NCI-H345 (cell line): Measurements from ENCODE around the gene CYP24A1.
"Not testable (repeated sequence)": the region's sequence is repeated elsewhere in the genome, so short reads cannot be mapped to it uniquely, and the experiment has no call there.

Source experiments
- DNase-seq: peaks from one replicate; lab custom pipeline; 2025; lab: John Stamatoyannopoulos, UW

Gene CYP24A1

GRCh38 chr20:54133434-54134427 lies 40.1 kb downstream of the CYP24A1 start:
- DNase-seq, result no peak

DNA sequence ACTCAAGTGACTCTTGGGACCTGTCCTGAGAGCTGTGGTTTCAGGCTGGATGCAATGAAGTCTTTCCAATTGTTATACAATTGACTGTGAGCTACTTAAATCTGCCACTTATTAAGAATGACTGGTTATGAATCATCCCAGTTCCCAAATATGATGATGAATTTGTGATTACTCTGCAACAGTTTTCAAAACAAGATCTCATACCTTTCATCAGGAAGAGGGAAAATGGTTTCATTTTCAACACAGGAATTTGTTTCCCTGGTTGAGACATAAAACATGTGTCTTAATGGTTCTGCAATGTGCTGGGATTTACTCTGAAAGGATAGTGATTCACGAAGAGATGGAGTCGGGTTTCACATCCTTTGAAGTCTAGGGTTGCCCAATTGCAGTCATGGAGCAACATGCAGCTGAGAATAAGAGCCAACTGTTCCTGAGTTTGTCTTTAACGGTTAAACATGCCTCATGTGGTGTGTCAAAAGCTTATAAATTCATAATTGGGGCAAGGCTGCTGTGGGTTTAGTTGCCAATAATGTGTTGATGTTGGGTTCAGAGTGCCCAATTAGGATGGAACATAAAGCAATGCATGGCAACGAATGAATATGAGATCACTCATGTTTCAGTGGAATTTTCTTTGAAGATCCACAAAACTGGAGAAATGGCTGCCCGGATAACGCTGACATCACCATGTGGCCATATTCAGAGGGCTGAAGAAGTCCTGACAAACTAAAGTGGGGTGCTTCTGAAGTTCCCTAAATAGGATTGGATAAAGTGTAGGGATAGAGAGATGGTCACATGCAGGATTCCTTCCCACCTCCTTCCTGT lies 41.0 kb downstream of the CYP24A1 start:
- DNase-seq, result no peak

- no peak for DNase-seq
These were observed 41.8 kb downstream of the CYP24A1 start for GRCh38 chr20:54131675-54132611.

GRCh38 chr20:54131125-54131524 lies 42.7 kb downstream of the CYP24A1 start:
- DNase-seq, result not testable (repeated sequence)

GRCh38 chr20:54129350-54129749 lies 44.4 kb downstream of the CYP24A1 start:
- no peak for DNase-seq

DNA sequence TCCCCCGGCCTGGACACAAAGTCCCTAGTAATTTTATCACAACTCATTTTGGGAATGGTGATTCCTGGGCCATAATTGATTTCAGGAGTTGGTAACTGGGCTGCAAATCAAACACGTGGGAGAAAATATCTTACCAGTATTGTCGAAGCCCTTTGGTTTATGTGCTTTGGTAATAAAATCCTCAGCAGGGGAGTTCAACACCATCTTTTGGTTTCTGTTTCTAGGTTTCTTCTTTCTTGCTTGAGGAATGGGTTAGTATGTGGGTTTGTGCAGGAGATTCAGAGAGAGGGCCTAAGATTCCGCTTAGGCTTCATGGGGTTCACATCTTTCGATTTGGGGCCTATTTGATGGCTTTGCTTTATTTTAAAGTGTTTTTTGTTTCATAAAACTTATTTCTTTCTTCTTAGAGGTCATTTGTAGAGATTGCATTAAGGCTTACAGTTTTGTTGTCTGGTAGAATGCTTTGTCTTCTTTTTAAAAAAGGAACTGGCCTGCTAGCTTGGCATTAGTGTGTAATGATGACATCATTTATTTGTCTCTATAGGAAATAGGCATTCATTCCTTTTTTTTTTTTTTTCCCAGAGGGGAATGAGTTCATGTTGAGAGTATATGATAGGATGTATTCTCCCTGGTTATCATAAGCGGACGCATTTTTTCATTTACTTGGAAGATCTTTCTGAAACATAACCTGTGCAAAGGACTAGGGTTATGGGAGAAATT lies 45.8 kb downstream of the CYP24A1 start:
- no peak for DNase-seq

DNA sequence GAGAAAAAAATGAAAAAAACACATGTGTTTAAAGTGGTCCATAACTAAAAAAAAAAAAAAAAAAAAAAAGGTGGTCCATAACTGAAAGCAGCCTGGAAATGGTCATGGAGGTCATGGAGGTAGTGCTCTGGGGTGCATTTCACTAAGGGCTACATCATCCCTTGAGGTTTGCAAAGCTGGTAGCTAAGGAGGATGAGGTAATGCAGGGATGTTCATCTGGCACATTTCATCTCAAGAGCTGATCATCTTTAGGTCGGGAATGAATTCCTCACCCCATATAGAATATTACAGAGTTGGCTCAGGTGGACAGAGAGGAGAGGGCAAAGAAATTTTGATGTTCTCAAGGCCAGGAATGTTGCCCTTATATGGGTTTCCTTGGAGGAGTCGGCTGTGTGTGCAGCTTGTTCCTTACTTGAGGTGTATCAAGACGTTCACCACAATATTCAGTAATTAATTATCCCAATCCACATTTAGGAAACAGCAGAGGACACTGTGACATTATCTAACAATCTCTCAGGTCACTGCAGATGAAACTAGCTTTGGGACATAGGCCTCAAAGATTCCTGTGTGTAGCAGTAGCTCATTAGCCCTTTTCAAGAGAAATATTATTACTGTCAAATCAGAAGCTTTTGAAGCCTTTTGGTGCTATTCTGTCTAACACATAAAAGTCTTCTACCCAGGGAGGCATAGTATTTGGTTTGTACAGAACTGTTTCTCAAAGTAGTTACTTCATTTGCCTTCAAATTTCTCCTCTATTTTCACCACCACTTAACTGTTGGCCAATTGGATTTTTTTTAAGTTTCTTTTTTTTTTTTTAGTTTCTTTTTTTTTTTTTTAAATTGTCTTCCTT lies 46.8 kb downstream of the CYP24A1 start:
- DNase-seq, result no peak

DNA sequence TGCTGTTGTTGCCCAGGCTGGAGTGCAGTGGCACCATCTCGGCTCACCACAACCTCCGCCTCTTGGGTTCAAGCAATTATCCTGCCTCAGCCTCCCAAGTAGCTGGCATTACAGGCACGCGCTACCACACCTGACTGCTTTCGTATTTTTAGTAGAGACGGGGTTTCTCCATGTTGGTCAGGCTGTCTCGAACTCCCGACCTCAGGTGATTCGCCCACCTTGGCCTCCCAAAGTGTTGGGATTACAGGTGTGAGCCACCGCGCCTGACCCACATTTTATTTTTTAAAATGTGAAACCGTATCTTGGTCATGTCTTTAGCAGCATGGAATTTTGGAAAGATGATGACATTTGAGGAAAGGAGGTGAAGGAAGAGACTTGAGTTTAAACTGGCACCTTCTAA lies 47.5 kb downstream of the CYP24A1 start:
- not testable (repeated sequence) for DNase-seq

DNA sequence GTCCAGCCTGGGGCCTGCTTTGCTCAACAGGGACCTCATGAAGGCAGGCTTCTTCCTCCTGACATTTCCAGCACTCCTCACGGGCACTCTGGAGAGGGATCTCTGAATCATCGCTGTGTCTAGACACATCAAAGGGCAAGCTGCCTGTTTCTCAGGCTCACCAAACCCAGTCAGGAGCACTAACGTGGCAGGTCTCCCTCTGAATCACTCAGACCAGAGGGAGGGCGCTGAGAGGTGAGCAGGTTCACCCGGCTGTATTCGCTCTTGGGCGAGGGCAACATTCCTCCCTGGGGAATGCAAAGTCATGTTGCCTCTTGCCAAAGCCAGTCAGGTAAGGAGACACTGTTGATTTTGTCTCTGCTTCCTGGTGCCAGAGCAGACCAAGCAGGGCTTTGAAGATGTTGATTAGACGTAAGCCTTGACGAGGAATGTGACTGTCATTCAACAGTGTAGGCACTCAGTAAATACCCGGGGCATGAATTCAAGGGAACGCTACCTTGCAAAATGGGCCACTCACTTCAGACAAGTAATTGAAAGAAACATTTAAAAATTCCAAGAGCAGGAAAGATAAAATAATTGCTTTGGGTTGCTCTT lies 50.1 kb downstream of the CYP24A1 start:
- no peak for DNase-seq

DNA sequence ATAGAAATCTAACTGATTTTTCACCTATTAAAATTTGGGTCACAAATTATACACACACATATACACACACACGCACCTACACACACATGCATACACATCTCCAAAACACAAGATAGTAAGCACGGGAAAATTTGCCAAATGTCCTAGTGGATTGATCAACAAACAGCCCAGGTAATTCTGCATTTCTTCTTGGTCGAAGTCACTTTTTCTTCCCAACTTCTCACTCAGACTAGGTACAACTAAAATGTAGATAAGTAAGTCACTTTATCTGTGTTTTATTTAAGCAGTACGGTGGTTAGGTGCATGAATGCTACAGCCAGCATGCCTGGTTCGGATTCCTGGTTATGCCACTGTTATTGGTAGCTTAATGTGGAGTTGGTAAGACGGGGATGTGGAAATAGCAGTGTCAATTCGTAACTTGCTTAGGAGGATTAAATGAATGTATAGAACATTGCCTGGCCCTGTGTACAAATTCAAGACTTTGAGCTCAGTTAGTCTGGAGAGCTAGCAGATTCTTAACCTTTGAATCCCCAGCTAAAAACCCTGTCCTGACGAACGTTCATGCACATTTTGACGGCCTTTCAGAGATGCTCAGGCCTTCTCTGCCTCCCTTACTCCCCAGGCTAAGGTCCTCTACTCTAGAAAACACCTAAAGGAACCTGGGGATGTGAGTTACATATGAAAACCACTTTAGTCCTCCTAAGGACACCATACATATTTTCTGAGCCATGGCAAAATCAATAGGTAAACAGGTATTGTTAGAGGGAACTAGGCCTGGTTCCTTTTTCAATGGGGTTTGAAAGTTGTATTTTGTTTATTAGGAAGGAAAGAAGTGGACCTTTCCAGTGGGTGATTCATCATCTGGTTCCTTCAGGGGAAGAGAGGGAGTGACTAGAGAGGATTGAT lies 50.9 kb downstream of the CYP24A1 start:
- no peak for DNase-seq

DNA sequence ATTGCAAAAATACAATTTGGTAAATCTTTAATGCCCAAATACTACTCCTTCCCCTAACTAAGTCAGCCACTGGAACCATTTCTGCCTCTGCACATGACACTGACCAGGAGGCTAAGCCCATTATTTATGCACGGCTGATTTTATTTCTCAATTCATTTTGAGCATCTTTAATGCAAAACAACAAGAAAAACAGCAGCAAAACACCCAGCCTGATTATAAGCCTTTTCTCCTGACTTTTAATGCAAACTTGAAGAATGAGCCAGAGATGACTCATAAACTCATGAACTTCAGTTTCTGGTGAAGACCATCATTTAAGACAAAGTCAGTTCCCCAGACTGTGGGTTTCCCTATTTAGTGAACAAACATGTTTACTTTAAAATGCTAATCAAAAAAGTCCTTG lies 51.6 kb downstream of the CYP24A1 start:
- DNase-seq, result no peak

GRCh38 chr20:54119744-54120143 lies 54.0 kb downstream of the CYP24A1 start:
- no peak for DNase-seq

DNA sequence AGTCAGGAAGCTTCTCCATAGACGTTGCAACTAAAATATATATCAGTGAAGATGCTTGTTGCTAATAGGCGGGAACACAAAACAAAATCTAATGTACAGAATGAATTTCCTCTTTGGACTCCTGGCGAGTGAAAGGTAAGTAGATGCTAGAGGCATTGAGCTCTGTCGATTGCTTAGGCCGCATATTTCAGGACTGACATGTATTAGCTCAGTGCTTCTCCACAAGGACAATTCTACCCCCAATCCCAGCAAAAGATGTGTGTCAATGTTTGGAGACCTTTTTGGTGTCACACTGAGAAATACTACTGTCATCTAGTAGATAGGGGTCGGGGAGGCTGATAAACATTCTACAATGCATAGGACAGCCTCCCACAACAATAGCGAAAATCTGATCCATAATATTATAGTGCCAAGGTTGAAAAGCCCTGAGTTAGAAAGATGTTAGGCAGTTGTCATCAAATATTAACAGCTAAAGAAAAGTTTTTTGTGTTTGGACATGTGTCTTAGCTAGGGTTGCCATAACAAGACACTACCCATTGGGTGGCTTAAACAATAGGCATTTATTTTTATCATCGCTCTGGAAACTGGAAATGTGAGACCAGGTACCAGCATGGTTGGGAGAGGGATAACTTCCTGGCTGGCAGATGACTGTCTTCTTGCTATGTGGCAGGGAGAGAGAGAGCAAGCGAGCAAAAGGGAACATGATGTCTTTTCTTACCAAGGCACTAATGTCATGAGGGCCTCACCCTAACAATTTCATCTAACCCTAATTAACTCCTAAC lies 55.4 kb downstream of the CYP24A1 start:
- DNase-seq, result no peak

DNA sequence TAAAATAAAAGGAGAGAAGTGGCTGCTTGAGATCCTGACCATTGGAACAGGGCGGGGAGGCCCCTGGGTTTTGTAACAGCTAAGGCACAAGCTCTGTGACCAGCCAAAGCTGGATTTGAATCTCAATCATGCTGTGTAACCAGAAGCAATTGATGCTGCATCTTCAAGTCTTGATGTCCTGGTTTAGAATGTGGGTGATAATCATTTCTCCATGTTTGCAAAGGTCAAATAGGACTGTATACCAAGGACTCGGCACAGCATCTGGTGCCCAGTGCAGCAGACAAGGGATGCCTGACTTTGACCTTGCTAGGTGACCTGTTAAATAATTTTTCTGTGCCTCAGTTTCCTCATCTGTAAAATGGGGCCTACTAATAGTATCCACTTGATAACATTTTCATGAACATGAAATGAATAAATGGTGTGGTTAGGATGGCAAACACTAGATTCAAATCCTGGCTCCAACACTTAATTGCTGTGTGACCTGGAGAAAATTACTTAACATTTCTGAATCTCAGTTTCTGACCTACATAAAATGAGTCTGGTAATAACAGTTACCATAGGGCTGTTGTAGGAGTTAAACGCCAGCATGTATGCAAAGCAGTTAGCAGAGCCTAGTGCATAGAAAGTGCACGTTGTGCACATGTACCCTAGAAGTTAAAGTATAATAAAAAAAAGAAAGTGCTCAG lies 57.1 kb downstream of the CYP24A1 start:
- no peak for DNase-seq

DNA sequence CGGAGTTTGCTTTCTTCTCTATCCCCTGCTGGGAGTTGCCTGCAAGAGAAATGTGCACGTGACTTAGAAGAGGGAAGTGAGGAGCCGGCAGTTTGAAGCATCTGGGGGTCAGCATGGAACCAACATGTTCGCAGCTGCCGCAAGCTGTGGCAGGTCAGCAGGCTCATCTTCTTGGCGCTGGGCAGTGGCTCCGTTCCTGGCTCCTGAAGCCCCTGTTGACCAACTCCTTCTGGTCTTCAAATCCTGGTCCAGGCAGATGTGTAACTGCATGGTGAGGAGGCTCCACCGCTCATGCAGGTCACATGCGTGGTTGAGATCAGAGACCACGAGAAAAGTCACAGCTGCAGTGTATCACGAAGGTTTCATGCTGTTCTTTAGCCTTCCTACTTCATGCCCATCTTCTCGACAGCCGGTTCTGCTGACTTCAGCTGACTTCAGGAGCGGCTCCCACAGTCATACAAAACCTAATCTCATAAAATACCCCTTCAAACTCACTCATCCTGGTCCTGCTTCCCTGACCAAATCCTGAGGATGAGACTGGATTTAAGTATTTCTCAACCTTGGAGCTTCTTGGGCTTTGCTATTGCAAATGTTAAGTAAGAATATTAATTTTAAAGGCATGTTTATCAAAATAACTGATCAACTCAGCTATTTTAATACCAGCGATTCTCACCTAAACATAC lies 58.5 kb downstream of the CYP24A1 start:
- no peak for DNase-seq

DNA sequence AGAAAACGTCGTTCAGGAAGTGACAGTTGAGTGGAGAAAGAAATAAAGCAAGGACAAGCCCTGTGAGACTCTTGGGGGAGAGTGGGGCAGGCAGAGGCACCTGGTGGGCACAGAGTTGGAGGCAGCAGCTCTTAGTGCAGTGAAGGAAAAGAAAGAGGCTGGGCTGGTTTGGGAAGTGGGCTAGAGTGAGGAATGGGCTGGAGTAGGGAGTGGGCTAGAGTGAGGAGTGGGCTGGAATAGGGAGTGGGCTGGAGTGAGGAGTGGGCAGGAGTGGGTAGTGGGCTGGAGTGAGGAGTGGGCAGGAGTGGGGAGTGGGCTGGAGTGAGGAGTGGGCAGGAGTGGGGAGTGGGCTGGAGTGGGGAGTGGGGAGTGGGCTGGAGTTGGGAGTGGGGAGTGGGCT lies 59.7 kb downstream of the CYP24A1 start:
- no peak for DNase-seq

DNA sequence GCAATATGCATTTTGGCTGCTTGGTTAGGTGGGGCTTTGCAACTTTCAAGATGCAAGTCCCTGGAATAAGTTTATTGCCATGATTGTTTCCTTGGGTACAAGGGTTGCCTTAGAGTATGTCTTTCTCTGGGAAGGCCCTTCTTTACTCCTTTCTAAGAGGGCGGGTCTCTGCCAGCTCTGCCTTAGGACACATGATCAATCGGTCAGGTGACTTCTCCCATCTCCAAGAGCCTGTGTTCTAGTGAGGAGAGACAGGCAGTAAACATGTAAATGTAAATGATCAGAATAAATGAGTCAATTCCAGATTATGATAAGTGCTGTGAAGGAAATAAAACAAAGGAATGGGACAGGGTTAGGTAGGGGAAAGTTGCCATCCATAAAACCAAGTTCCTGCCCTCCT lies 60.2 kb downstream of the CYP24A1 start:
- no peak for DNase-seq
